ENCODE data around the gene LRRTM3. TPM values are rescaled to one million over a fixed set of nuclear protein-coding genes. Genes with fewer than 3 reads are reported as not detected.

LRRTM3 gene
- total and polyA plus RNA-seq, 10 donors = not detected

- no peak overlapping the region for H3K4me3 ChIP-seq
- no peak for DNase-seq
- intact Hi-C loops (cut with DNase I; ENCODE audit: low total_unique reads) = no loop called here
- no peaks in the 10 kb centered on the region for H3K4me1 ChIP-seq
- 94 to 98% (median 96%) methylated on average over 9 of the region's 9 CpGs for WGBS, 5 donors
- H3K9me3 ChIP-seq = no peaks in the 10 kb centered on the region
- TF ChIP-seq CTCF (IDR thresholded peaks at IDR 0.05 in 8 of 11, conservative IDR thresholded peaks at IDR 0.05 in 3 of 11) (no peak), POLR2A (IDR thresholded peaks at IDR 0.05) (no peak), POLR2AphosphoS5 (IDR thresholded peaks at IDR 0.05) (no peak)
- H3K27me3 ChIP-seq (replicated peaks in 1 of 7) = no peaks in the 10 kb centered on the region
- no peak overlapping the region for H3K27ac ChIP-seq
- H3K36me3 ChIP-seq = no peaks in the 10 kb centered on the region
These were observed 108.0 kb downstream of the LRRTM3 start for GRCh38 chr10:67033878-67034277.

GRCh38 chr10:67036808-67037207, 111.0 kb downstream of the LRRTM3 start:
- Histone ChIP-seq H3K27me3 (replicated peaks in 1 of 7) (no peaks in the 10 kb centered on the region), H3K4me3 (no peak overlapping the region), H3K4me1 (no peaks in the 10 kb centered on the region), H3K27ac (no peak overlapping the region), H3K9me3 (no peaks in the 10 kb centered on the region), H3K36me3 (no peaks in the 10 kb centered on the region)
- WGBS, 5 donors = 32 to 60% (median 52%) methylated on average over 2 of the region's 2 CpGs
- TF ChIP-seq POLR2AphosphoS5 (IDR thresholded peaks at IDR 0.05) = no peak
- TF ChIP-seq POLR2A (IDR thresholded peaks at IDR 0.05) = no peak
- no peak for TF ChIP-seq CTCF (IDR thresholded peaks at IDR 0.05 in 8 of 11, conservative IDR thresholded peaks at IDR 0.05 in 3 of 11)
- DNase-seq = no peak
- intact Hi-C loops (cut with DNase I; ENCODE audit: low total_unique reads) = no loop called here

- DNase-seq = no peak
- intact Hi-C loops (cut with DNase I; ENCODE audit: low total_unique reads) = no loop called here
- Histone ChIP-seq H3K4me3 (no peak overlapping the region), H3K9me3 (no peaks in the 10 kb centered on the region), H3K36me3 (no peaks in the 10 kb centered on the region), H3K4me1 (no peaks in the 10 kb centered on the region), H3K27me3 (replicated peaks in 1 of 7) (no peaks in the 10 kb centered on the region), H3K27ac (no peak overlapping the region)
- TF ChIP-seq POLR2A (IDR thresholded peaks at IDR 0.05) = no peak
- no peak for TF ChIP-seq POLR2AphosphoS5 (IDR thresholded peaks at IDR 0.05)
- TF ChIP-seq CTCF (IDR thresholded peaks at IDR 0.05 in 8 of 11, conservative IDR thresholded peaks at IDR 0.05 in 3 of 11) = no peak
These were observed 117.2 kb downstream of the LRRTM3 start for GRCh38 chr10:67043041-67043440.

GRCh38 chr10:67045404-67045803, 119.6 kb downstream of the LRRTM3 start:
- H3K27me3 ChIP-seq (replicated peaks in 1 of 7) = no peaks in the 10 kb centered on the region
- TF ChIP-seq POLR2A (IDR thresholded peaks at IDR 0.05) (no peak), POLR2AphosphoS5 (IDR thresholded peaks at IDR 0.05) (no peak), CTCF (IDR thresholded peaks at IDR 0.05 in 8 of 11, conservative IDR thresholded peaks at IDR 0.05 in 3 of 11) (no peak)
- no peaks in the 10 kb centered on the region for H3K4me1 ChIP-seq
- H3K36me3 ChIP-seq = no peaks in the 10 kb centered on the region
- H3K9me3 ChIP-seq = no peaks in the 10 kb centered on the region
- H3K4me3 ChIP-seq = no peak overlapping the region
- intact Hi-C loops (cut with DNase I; ENCODE audit: low total_unique reads) = no loop called here
- no peak overlapping the region for H3K27ac ChIP-seq
- DNase-seq = no peak
- 90 to 95% (median 92%) methylated on average over 22 of the region's 22 CpGs for WGBS, 5 donors

Measured in spleen (tissue), 11 donors.